CD8-positive, alpha-beta memory T cell (primary cell): ENCODE data around the gene VPS50. TPM values are rescaled to one million over a fixed set of nuclear protein-coding genes. Genes with fewer than 3 reads are reported as not detected.
A peak's percentile ranks its signal among the peaks of the same experiment; 100 is the strongest.

ENCODE experiments used
- CTCF ChIA-PET: fragments of 350-600 bp; sonication (Branson Sonifier 250); formaldehyde crosslinking; loops from one replicate; lab custom pipeline; 2021; ENCODE audit warnings: antibody characterized with exemption; lab: Charles Lee
- POLR2A ChIA-PET: fragments of 350-600 bp; sonication (Branson Sonifier 250); formaldehyde crosslinking; loops from one replicate; lab custom pipeline; 2021; ENCODE audit warnings: antibody characterized with exemption; lab: Charles Lee
- DNase-seq, 5 donors: peaks; one replicate each; pipeline versions ENCODE4 v3.0.0 to v3.0.0-alpha.2; 2020 to 2022; ENCODE audit warnings: mixed read lengths in 1 of 5
- H3K27ac ChIP-seq: one replicate; pipeline ENCODE4 v1.7.0; 2013; ENCODE audit warnings: low read depth, mild to moderate bottlenecking, low read length, moderate library complexity
- H3K27me3 ChIP-seq: 2 replicates; pipeline ENCODE4 v1.7.0; 2013; ENCODE audit warnings: low read length, mild to moderate bottlenecking; ENCODE audit not compliant: insufficient read depth, poor library complexity, severe bottlenecking
- H3K36me3 ChIP-seq: 2 replicates; pipeline ENCODE4 v1.7.0; 2013; ENCODE audit warnings: mild to moderate bottlenecking, low read length, moderate library complexity; ENCODE audit not compliant: insufficient read depth
- H3K4me1 ChIP-seq: 2 replicates; pipeline ENCODE4 v1.7.0; 2013; ENCODE audit warnings: mild to moderate bottlenecking, low read length, moderate library complexity; ENCODE audit not compliant: insufficient read depth
- H3K4me3 ChIP-seq: 2 replicates; pipeline ENCODE4 v1.7.0; 2013; ENCODE audit warnings: mild to moderate bottlenecking, low read length
- H3K9me3 ChIP-seq: 2 replicates; pipeline ENCODE4 v1.7.0; 2013; ENCODE audit warnings: mild to moderate bottlenecking, low read length
- H3K27ac Mint-ChIP-seq, 8 donors: one replicate each; pipeline ENCODE4 v1.8.0; 2020 to 2021; ENCODE audit warnings: mixed read lengths in 8 of 8, mild to moderate bottlenecking in 6 of 8, inconsistent platforms in 3 of 8, moderate library complexity in 3 of 8
- H3K27me3 Mint-ChIP-seq, 2 donors: one replicate each; pipeline ENCODE4 v1.8.0; 2020 to 2021; ENCODE audit warnings: mixed read lengths in 2 of 2, mild to moderate bottlenecking in 1 of 2, moderate library complexity in 1 of 2
- H3K36me3 Mint-ChIP-seq, 3 donors: one replicate each; pipeline ENCODE4 v1.8.0; 2020 to 2021; ENCODE audit warnings: mixed read lengths in 3 of 3, inconsistent platforms in 1 of 3, mild to moderate bottlenecking in 1 of 3
- H3K4me1 Mint-ChIP-seq, 3 donors: one replicate each; pipeline ENCODE4 v1.8.0; 2020 to 2021; ENCODE audit warnings: mixed read lengths in 3 of 3, inconsistent platforms in 1 of 3, mild to moderate bottlenecking in 1 of 3
- H3K4me3 Mint-ChIP-seq, 7 donors: one replicate each; pipeline ENCODE4 v1.8.0; 2020 to 2021; ENCODE audit warnings: mixed read lengths in 7 of 7, mild to moderate bottlenecking in 6 of 7, moderate library complexity in 4 of 7, inconsistent platforms in 2 of 7
- H3K9me3 Mint-ChIP-seq, 5 donors: one replicate each; pipeline ENCODE4 v1.8.0; 2020 to 2022; ENCODE audit warnings: mixed read lengths in 5 of 5, mild to moderate bottlenecking in 3 of 5, moderate library complexity in 2 of 5, inconsistent platforms in 1 of 5
- polyA plus RNA-seq: library from polyadenylated mRNA; unstranded; fragments of 300-500 nt; fragmentation: Illumina TruSeq; gene quantifications from one replicate; pipeline ENCODE4 v1.2.3, GENCODE V29; 2021
- total RNA-seq, 2 experiments: library from RNA; stranded (reverse); gene quantifications; one replicate each; pipeline ENCODE4 v1.2.3, GENCODE V29; 2021

VPS50 gene
- total and polyA plus RNA-seq, 3 experiments from 2014 or later: 14.9 to 28.2 (median 22.8) TPM

- H3K36me3 Mint-ChIP-seq: peaks cover 7 to 40% (median 9%) of the 10 kb centered on the region in 3 donors
- ChIA-PET POLR2A (no interaction called here), CTCF (no interaction called here)
- H3K36me3 ChIP-seq: no peaks in the 10 kb centered on the region
- DNase-seq: no peak
- no peaks in the 10 kb centered on the region for H3K9me3 ChIP-seq
- H3K4me1 Mint-ChIP-seq: peaks cover 0 to 14% (median 0%) of the 10 kb centered on the region in 3 donors
- H3K27me3 Mint-ChIP-seq: no peaks in the 10 kb centered on the region
- no peaks in the 10 kb centered on the region for H3K27me3 ChIP-seq
- H3K27ac ChIP-seq: no peak overlapping the region
- no peaks in the 10 kb centered on the region for H3K9me3 Mint-ChIP-seq
- H3K4me1 ChIP-seq: no peaks in the 10 kb centered on the region
- H3K4me3 ChIP-seq: no peak overlapping the region
- H3K27ac Mint-ChIP-seq: peak overlapping the region in 6 of 8 donors; percentile 10 to 71 (median 52)
- H3K4me3 Mint-ChIP-seq: no peak overlapping the region
These were observed 118.2 kb downstream of the VPS50 start for GRCh38 chr7:93350338-93350737.

GRCh38 chr7:93352881-93353280 lies 120.7 kb downstream of the VPS50 start:
- ChIA-PET CTCF (no interaction called here), POLR2A (no interaction called here)
- H3K36me3 Mint-ChIP-seq: peaks cover 10 to 63% (median 15%) of the 10 kb centered on the region in 3 donors
- Histone ChIP-seq H3K27me3 (no peaks in the 10 kb centered on the region), H3K36me3 (no peaks in the 10 kb centered on the region), H3K9me3 (no peaks in the 10 kb centered on the region), H3K27ac (no peak overlapping the region), H3K4me1 (no peaks in the 10 kb centered on the region), H3K4me3 (no peak overlapping the region)
- no peak overlapping the region for H3K4me3 Mint-ChIP-seq
- no peak overlapping the region for H3K27ac Mint-ChIP-seq
- H3K27me3 Mint-ChIP-seq: no peaks in the 10 kb centered on the region
- peaks cover 0 to 14% (median 0%) of the 10 kb centered on the region in 3 donors for H3K4me1 Mint-ChIP-seq
- H3K9me3 Mint-ChIP-seq: no peaks in the 10 kb centered on the region
- DNase-seq: no peak

- no peaks in the 10 kb centered on the region for H3K36me3 ChIP-seq
- no peaks in the 10 kb centered on the region for H3K9me3 Mint-ChIP-seq
- no peak overlapping the region for H3K4me3 Mint-ChIP-seq
- no peak overlapping the region for H3K4me3 ChIP-seq
- DNase-seq: no peak
- H3K4me1 Mint-ChIP-seq: peaks cover 0 to 5% (median 0%) of the 10 kb centered on the region in 3 donors
- peaks cover 10 to 69% (median 17%) of the 10 kb centered on the region in 3 donors for H3K36me3 Mint-ChIP-seq
- ChIA-PET POLR2A (no interaction called here), CTCF (interaction anchor here (1.2 kb wide), 1 partner anchor 9 kb away, joined by 4 read pairs; no protein-coding TSS in a partner anchor)
- H3K4me1 ChIP-seq: no peaks in the 10 kb centered on the region
- no peaks in the 10 kb centered on the region for H3K27me3 Mint-ChIP-seq
- H3K27ac ChIP-seq: no peak overlapping the region
- H3K27me3 ChIP-seq: no peaks in the 10 kb centered on the region
- H3K27ac Mint-ChIP-seq: no peak overlapping the region
- H3K9me3 ChIP-seq: no peaks in the 10 kb centered on the region
These were observed 122.6 kb downstream of the VPS50 start for GRCh38 chr7:93354815-93355214.

- ChIA-PET CTCF (no interaction called here), POLR2A (no interaction called here)
- H3K27ac Mint-ChIP-seq: no peak overlapping the region
- no peaks in the 10 kb centered on the region for H3K9me3 ChIP-seq
- H3K27me3 ChIP-seq: no peaks in the 10 kb centered on the region
- H3K27ac ChIP-seq: no peak overlapping the region
- no peak overlapping the region for H3K4me3 Mint-ChIP-seq
- H3K4me3 ChIP-seq: no peak overlapping the region
- no peaks in the 10 kb centered on the region for H3K4me1 ChIP-seq
- H3K4me1 Mint-ChIP-seq: no peaks in the 10 kb centered on the region
- H3K36me3 Mint-ChIP-seq: peaks cover 10 to 40% (median 17%) of the 10 kb centered on the region in 3 donors
- no peaks in the 10 kb centered on the region for H3K9me3 Mint-ChIP-seq
- no peak for DNase-seq
- H3K36me3 ChIP-seq: no peaks in the 10 kb centered on the region
- H3K27me3 Mint-ChIP-seq: no peaks in the 10 kb centered on the region
These were observed 127.5 kb downstream of the VPS50 start for GRCh38 chr7:93359520-93360198.

GRCh38 chr7:93361853-93362252 lies 129.7 kb downstream of the VPS50 start:
- Mint-ChIP-seq H3K4me1 (no peaks in the 10 kb centered on the region), H3K36me3 (peaks cover 6 to 23% (median 17%) of the 10 kb centered on the region in 3 donors), H3K27ac (peak overlapping the region in 2 of 8 donors; percentile 17 to 29), H3K27me3 (peaks cover 0 to 2% of the 10 kb centered on the region in 2 donors), H3K9me3 (no peaks in the 10 kb centered on the region), H3K4me3 (no peak overlapping the region)
- no peaks in the 10 kb centered on the region for H3K27me3 ChIP-seq
- ChIA-PET POLR2A (no interaction called here), CTCF (no interaction called here)
- no peaks in the 10 kb centered on the region for H3K36me3 ChIP-seq
- H3K4me3 ChIP-seq: no peak overlapping the region
- no peak overlapping the region for H3K27ac ChIP-seq
- H3K9me3 ChIP-seq: no peaks in the 10 kb centered on the region
- no peak for DNase-seq
- H3K4me1 ChIP-seq: no peaks in the 10 kb centered on the region

- Mint-ChIP-seq H3K27ac (no peak overlapping the region), H3K27me3 (peaks cover 4 to 9% of the 10 kb centered on the region in 2 donors), H3K4me1 (no peaks in the 10 kb centered on the region), H3K4me3 (no peak overlapping the region), H3K9me3 (peaks cover 0 to 8% (median 3%) of the 10 kb centered on the region in 5 donors), H3K36me3 (peaks cover 0 to 4% (median 2%) of the 10 kb centered on the region in 3 donors)
- no peak for DNase-seq
- H3K4me3 ChIP-seq: no peak overlapping the region
- H3K9me3 ChIP-seq: no peaks in the 10 kb centered on the region
- no peaks in the 10 kb centered on the region for H3K36me3 ChIP-seq
- ChIA-PET CTCF (no interaction called here), POLR2A (no interaction called here)
- no peaks in the 10 kb centered on the region for H3K27me3 ChIP-seq
- H3K27ac ChIP-seq: no peak overlapping the region
- H3K4me1 ChIP-seq: no peaks in the 10 kb centered on the region
These were observed 132.6 kb downstream of the VPS50 start for GRCh38 chr7:93364806-93365205.

GRCh38 chr7:93365341-93365740 lies 133.2 kb downstream of the VPS50 start:
- Mint-ChIP-seq H3K4me1 (no peaks in the 10 kb centered on the region), H3K4me3 (no peak overlapping the region), H3K27ac (no peak overlapping the region), H3K9me3 (peaks cover 0 to 8% (median 3%) of the 10 kb centered on the region in 5 donors), H3K36me3 (peaks cover 0 to 4% (median 0%) of the 10 kb centered on the region in 3 donors), H3K27me3 (peaks cover 4 to 9% of the 10 kb centered on the region in 2 donors)
- POLR2A ChIA-PET: no interaction called here
- no peak for DNase-seq
- Histone ChIP-seq H3K4me1 (no peaks in the 10 kb centered on the region), H3K27me3 (no peaks in the 10 kb centered on the region), H3K27ac (no peak overlapping the region), H3K4me3 (no peak overlapping the region), H3K9me3 (no peaks in the 10 kb centered on the region), H3K36me3 (no peaks in the 10 kb centered on the region)
- CTCF ChIA-PET: no interaction called here

GRCh38 chr7:93366816-93367215 lies 134.7 kb downstream of the VPS50 start:
- Mint-ChIP-seq H3K9me3 (peaks cover 0 to 13% (median 4%) of the 10 kb centered on the region in 5 donors), H3K36me3 (peaks cover 0 to 4% (median 0%) of the 10 kb centered on the region in 3 donors), H3K27ac (peak overlapping the region in 1 of 8 donors; percentile 55), H3K4me1 (no peaks in the 10 kb centered on the region), H3K4me3 (no peak overlapping the region), H3K27me3 (peaks cover 4 to 9% of the 10 kb centered on the region in 2 donors)
- ChIA-PET POLR2A (no interaction called here), CTCF (no interaction called here)
- no peak for DNase-seq
- Histone ChIP-seq H3K4me1 (no peaks in the 10 kb centered on the region), H3K4me3 (no peak overlapping the region), H3K27me3 (no peaks in the 10 kb centered on the region), H3K36me3 (no peaks in the 10 kb centered on the region), H3K9me3 (no peaks in the 10 kb centered on the region), H3K27ac (no peak overlapping the region)
